HCT116 (cell line): Measurements from ENCODE around the gene HBP1. TPM values are rescaled to one million over a fixed set of nuclear protein-coding genes. Genes with fewer than 3 reads are reported as not detected.

Experiments used
- ATAC-seq: fragments of 200-7000 bp; cut with Tn5 transposase; 2 replicates; pipeline ENCODE4 v1.9.1; 2020; ENCODE audit warnings: mild to moderate bottlenecking, moderate library complexity
- BruUV-seq: library from RNA; stranded (reverse); fragments of 400-500 nt; replicated peaks from 2 replicates; lab custom pipeline; 2021; lab: Mats Ljungman, UMichigan
- CTCF ChIA-PET: fragments of 300-600 bp; sonication (Branson Sonifier 250); formaldehyde crosslinking; loops from one replicate; lab custom pipeline; 2021; ENCODE audit warnings: antibody characterized with exemption; lab: Charles Lee
- POLR2A ChIA-PET: fragments of 300-600, 350-600 bp; sonication (Branson Sonifier 250); formaldehyde crosslinking; loops from one replicate; lab custom pipeline; 2021; ENCODE audit warnings: antibody characterized with exemption; lab: Charles Lee
- RAD21 ChIA-PET, 2 experiments: fragments of 300-600 bp; sonication (Branson Sonifier 250); formaldehyde crosslinking; loops; one replicate each; lab custom pipeline; 2023; ENCODE audit warnings: low total read pairs in 2 of 2; ENCODE audit not compliant: uncharacterized antibody in 2 of 2, unreplicated experiment in 2 of 2, low non-redundant PET in 1 of 2; lab: Charles Lee
- DNase-seq: peaks from one replicate; pipeline ENCODE4 v3.0.0-alpha.2; 2010; ENCODE audit warnings: low read depth, low spot score
- H2AFZ ChIP-seq: fragments of 200-600 bp; shearing (Covaris generic), sonication (generic); 2 replicates; pipeline ENCODE4 v1.6.1; 2017; ENCODE audit warnings: low read depth, mixed run types, mixed read lengths, antibody characterized with exemption, low read length; ENCODE audit not compliant: poor library complexity, severe bottlenecking
- H3K27ac ChIP-seq: 2 replicates; pipeline ENCODE4 v1.5.1; 2012; ENCODE audit warnings: low read depth, low read length
- H3K27me3 ChIP-seq: fragments of 200-600 bp; sonication (generic); 2 replicates; pipeline ENCODE4 v1.6.1; 2016; ENCODE audit warnings: mixed run types, low read length, mixed read lengths; ENCODE audit not compliant: insufficient read depth
- H3K36me3 ChIP-seq, 2 experiments: fragments of 200-500 bp in 1 of 2; fragments of 200-600 bp in 1 of 2; sonication (Bioruptor generic) in 1 of 2; sonication (generic) in 1 of 2; 2 replicates each; pipeline versions ENCODE4 v1.5.1 to v1.6.1; 2014 to 2016; ENCODE audit warnings: low read length in 2 of 2, inconsistent platforms in 1 of 2, mixed read lengths in 1 of 2, mixed run types in 1 of 2; ENCODE audit not compliant: insufficient read depth in 2 of 2, control insufficient read depth in 1 of 2
- H3K4me1 ChIP-seq, 2 experiments: fragments of 200-600 bp in 1 of 2; sonication (generic) in 1 of 2; 2 replicates each; pipeline versions ENCODE4 v1.5.1 to v1.6.1; 2012 to 2017; ENCODE audit warnings: low read length in 2 of 2, inconsistent platforms in 1 of 2, mild to moderate bottlenecking in 1 of 2, mixed read lengths in 1 of 2, mixed run types in 1 of 2, moderate library complexity in 1 of 2; ENCODE audit not compliant: insufficient read depth in 2 of 2, control insufficient read depth in 1 of 2
- H3K4me2 ChIP-seq: fragments of 200-600 bp; sonication (generic); 2 replicates; pipeline ENCODE4 v1.6.1; 2017; ENCODE audit warnings: mixed run types, low read length, mixed read lengths
- H3K4me3 ChIP-seq, 2 experiments: fragments of 200-600 bp in 1 of 2; sonication (generic) in 1 of 2; replicated peaks in 1 of 2; 2 replicates each; pipeline ENCODE4 v1.5.1; 2011 to 2016; ENCODE audit warnings: low read length in 2 of 2, control low read depth in 1 of 2, low read depth in 1 of 2, mild to moderate bottlenecking in 1 of 2, mixed read lengths in 1 of 2, mixed run types in 1 of 2
- H3K79me2 ChIP-seq: fragments of 200-600 bp; sonication (generic); 2 replicates; pipeline ENCODE4 v1.6.1; 2017; ENCODE audit warnings: mild to moderate bottlenecking, mixed run types, low read length, moderate library complexity, mixed read lengths; ENCODE audit not compliant: insufficient read depth
- H3K9ac ChIP-seq: fragments of 200-600 bp; sonication (generic); 2 replicates; pipeline ENCODE4 v1.6.1; 2016; ENCODE audit warnings: low read length, mixed read lengths
- H3K9me2 ChIP-seq: fragments of 200-600 bp; sonication (generic), shearing (Covaris generic); 2 replicates; pipeline ENCODE4 v1.6.1; 2017; ENCODE audit warnings: mixed run types, mild to moderate bottlenecking, moderate library complexity; ENCODE audit not compliant: insufficient read depth
- H3K9me3 ChIP-seq, 2 experiments: fragments of 200-500 bp in 1 of 2; fragments of 200-600 bp in 1 of 2; sonication (Bioruptor generic) in 1 of 2; sonication (generic) in 1 of 2; 2 replicates each; pipeline ENCODE4 v1.6.1; 2014 to 2017; ENCODE audit warnings: low read length in 2 of 2, mixed read lengths in 2 of 2, inconsistent platforms in 1 of 2, low read depth in 1 of 2, mild to moderate bottlenecking in 1 of 2, mixed run types in 1 of 2, moderate library complexity in 1 of 2; ENCODE audit not compliant: control insufficient read depth in 1 of 2, insufficient read depth in 1 of 2
- H4K20me1 ChIP-seq: fragments of 200-600 bp; sonication (generic), shearing (Covaris generic); 2 replicates; pipeline ENCODE4 v1.6.1; 2017; ENCODE audit warnings: mixed run types, mild to moderate bottlenecking, moderate library complexity; ENCODE audit not compliant: insufficient read depth
- ATF3 ChIP-seq: IDR thresholded peaks from 2 replicates; pipeline ENCODE4 v1.6.1; 2012
- CBX3 ChIP-seq: IDR thresholded peaks from 2 replicates; pipeline ENCODE4 v1.6.1; 2012; ENCODE audit warnings: low read depth
- CEBPB ChIP-seq: IDR thresholded peaks from 2 replicates; pipeline ENCODE4 v1.6.1; 2012; ENCODE audit warnings: low read depth
- EZH2 ChIP-seq: fragments of 200-600 bp; sonication (generic); IDR thresholded peaks from 2 replicates; pipeline ENCODE4 v1.6.1; 2017; ENCODE audit warnings: antibody characterized with exemption, mixed run types
- FOSL1 ChIP-seq: IDR thresholded peaks from 2 replicates; pipeline ENCODE4 v1.6.1; 2012; ENCODE audit warnings: low read depth
- JUND ChIP-seq: IDR thresholded peaks from 2 replicates; pipeline ENCODE4 v1.6.1; 2012
- MAX ChIP-seq: IDR thresholded peaks from 2 replicates; pipeline ENCODE4 v1.6.1; 2012
- POLR2A ChIP-seq: IDR thresholded peaks from 2 replicates; pipeline ENCODE4 v1.7.0; 2011; ENCODE audit warnings: borderline replicate concordance; ENCODE audit not compliant: insufficient read depth, insufficient read length; ENCODE audit errors: extremely low read depth
- POLR2AphosphoS5 ChIP-seq: IDR thresholded peaks from 2 replicates; pipeline ENCODE4 v1.6.1; 2011; ENCODE audit warnings: mild to moderate bottlenecking, low read depth, low read length, moderate library complexity
- RAD21 ChIP-seq: IDR thresholded peaks from 2 replicates; pipeline ENCODE4 v1.6.1; 2012; ENCODE audit warnings: low read depth, mild to moderate bottlenecking
- SIN3A ChIP-seq: IDR thresholded peaks from 2 replicates; pipeline ENCODE4 v1.6.1; 2012; ENCODE audit warnings: low read depth
- SP1 ChIP-seq: IDR thresholded peaks from 2 replicates; pipeline ENCODE4 v1.6.1; 2012; ENCODE audit warnings: low read depth
- ZNF274 ChIP-seq: fragments of 200-500 bp; sonication (Bioruptor generic); IDR thresholded peaks from 2 replicates; pipeline ENCODE4 v1.6.1; 2014; ENCODE audit warnings: mild to moderate bottlenecking, low read depth, low read length, inconsistent platforms
- intact Hi-C: fragments of 100-400 bp; cut with micrococcal nuclease; formaldehyde crosslinking; loops from 2 replicates; pipeline ENCODE4 v1.10.0; 2022
- total RNA-seq: library from RNA; stranded (reverse); gene quantifications from one replicate; pipeline ENCODE4 v1.2.1, GENCODE V29; 2021; ENCODE audit not compliant: unreplicated experiment

Gene HBP1
- total RNA-seq, 1 experiment from 2014 or later = 24.3 TPM

- H3K4me3 ChIP-seq = no peak overlapping the region
- no peaks in the 10 kb centered on the region for H3K27me3 ChIP-seq
- DNase-seq = no peak
- ChIA-PET CTCF (no interaction called here), RAD21 (no interaction called here), POLR2A (no interaction called here)
- BruUV-seq = no TSS peak
- no peaks in the 10 kb centered on the region for H3K9me2 ChIP-seq
- TF ChIP-seq EZH2 (no peak), SIN3A (no peak), RAD21 (no peak), SP1 (no peak), FOSL1 (no peak), CBX3 (no peak), MAX (no peak), POLR2AphosphoS5 (no peak), JUND (no peak), ZNF274 (no peak), ATF3 (no peak), CEBPB (no peak), POLR2A (no peak)
- no peaks in the 10 kb centered on the region for H3K79me2 ChIP-seq
- H3K9me3 ChIP-seq = no peaks in the 10 kb centered on the region
- H3K36me3 ChIP-seq = no peaks in the 10 kb centered on the region
- no peak overlapping the region for H3K9ac ChIP-seq
- peaks cover 2 to 12% of the 10 kb centered on the region in 2 experiments; a peak in 3 of 4 replicates for H3K4me1 ChIP-seq
- no peak overlapping the region for H3K4me2 ChIP-seq
- H3K27ac ChIP-seq = no peak overlapping the region
- ATAC-seq = no peak
- H4K20me1 ChIP-seq = no peaks in the 10 kb centered on the region
- intact Hi-C loops = loop anchor here (10.0 kb wide), 1 partner anchor 600 kb away; no protein-coding TSS in a partner anchor
- H2AFZ ChIP-seq = no peak overlapping the region
Observed at GRCh38 chr7:107145067-107145838, 23.6 kb upstream of the HBP1 start.
